22Rv1 (cell line): ENCODE measurements around the gene FAM117B.

ENCODE experiments used
- ZFX ChIP-seq: fragments of 450-650 bp; IDR thresholded peaks from 2 replicates; pipeline ENCODE4 v1.6.1; 2017; ENCODE audit warnings: antibody characterized with exemption, borderline replicate concordance
- TF ChIP-seq, protein P1 (sequence below): fragments of 450-650 bp; IDR thresholded peaks from 2 replicates; pipeline ENCODE4 v1.5.1; 2017; ENCODE audit warnings: mild to moderate bottlenecking

DNA sequence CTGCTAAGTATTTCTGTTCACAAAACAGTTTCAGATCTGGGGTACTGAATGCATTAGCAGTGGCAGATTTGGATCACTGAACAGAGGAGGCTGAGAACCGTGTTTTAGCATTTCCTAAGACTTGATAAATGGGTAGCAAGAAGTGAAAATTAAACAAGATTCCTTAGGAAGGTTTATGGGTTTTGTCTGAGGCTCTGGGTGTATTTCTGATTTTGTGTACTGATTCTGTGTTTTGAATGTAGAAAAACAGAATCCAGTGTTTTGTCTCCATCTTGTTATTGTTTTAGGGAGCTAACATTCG, 1.4 kb downstream of the FAM117B start:
- TF ChIP-seq, protein P1, sequence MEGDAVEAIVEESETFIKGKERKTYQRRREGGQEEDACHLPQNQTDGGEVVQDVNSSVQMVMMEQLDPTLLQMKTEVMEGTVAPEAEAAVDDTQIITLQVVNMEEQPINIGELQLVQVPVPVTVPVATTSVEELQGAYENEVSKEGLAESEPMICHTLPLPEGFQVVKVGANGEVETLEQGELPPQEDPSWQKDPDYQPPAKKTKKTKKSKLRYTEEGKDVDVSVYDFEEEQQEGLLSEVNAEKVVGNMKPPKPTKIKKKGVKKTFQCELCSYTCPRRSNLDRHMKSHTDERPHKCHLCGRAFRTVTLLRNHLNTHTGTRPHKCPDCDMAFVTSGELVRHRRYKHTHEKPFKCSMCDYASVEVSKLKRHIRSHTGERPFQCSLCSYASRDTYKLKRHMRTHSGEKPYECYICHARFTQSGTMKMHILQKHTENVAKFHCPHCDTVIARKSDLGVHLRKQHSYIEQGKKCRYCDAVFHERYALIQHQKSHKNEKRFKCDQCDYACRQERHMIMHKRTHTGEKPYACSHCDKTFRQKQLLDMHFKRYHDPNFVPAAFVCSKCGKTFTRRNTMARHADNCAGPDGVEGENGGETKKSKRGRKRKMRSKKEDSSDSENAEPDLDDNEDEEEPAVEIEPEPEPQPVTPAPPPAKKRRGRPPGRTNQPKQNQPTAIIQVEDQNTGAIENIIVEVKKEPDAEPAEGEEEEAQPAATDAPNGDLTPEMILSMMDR: no peak
- TF ChIP-seq ZFX: no peak
